Endodermal cell (in vitro differentiated cells): ENCODE measurements around the gene LTB. TPM values are rescaled to one million over a fixed set of nuclear protein-coding genes. Genes with fewer than 3 reads are reported as not detected.

Experiments used
- DNase-seq: peaks from one replicate; pipeline ENCODE4 v3.0.0-alpha.2; 2017
- H3K27ac ChIP-seq: 2 replicates; pipeline ENCODE4 v1.5.1; 2013; ENCODE audit warnings: mild to moderate bottlenecking, low read depth, low read length, moderate library complexity
- H3K27me3 ChIP-seq: 2 replicates; pipeline ENCODE4 v1.6.1; 2013; ENCODE audit warnings: mild to moderate bottlenecking, low read length, moderate library complexity; ENCODE audit not compliant: insufficient read depth, control insufficient read depth, poor library complexity, severe bottlenecking
- H3K36me3 ChIP-seq: 2 replicates; pipeline ENCODE4 v1.7.0; 2013; ENCODE audit warnings: mild to moderate bottlenecking, low read length, moderate library complexity; ENCODE audit not compliant: control insufficient read depth, insufficient read depth
- H3K4me1 ChIP-seq: one replicate; pipeline ENCODE4 v1.7.0; 2013; ENCODE audit warnings: low read length; ENCODE audit not compliant: control insufficient read depth, insufficient read depth
- H3K4me3 ChIP-seq: 2 replicates; pipeline ENCODE4 v1.5.1; 2013; ENCODE audit warnings: mild to moderate bottlenecking, low read length, moderate library complexity
- H3K9ac ChIP-seq: 2 replicates; pipeline ENCODE4 v1.6.1; 2013; ENCODE audit warnings: mild to moderate bottlenecking, low read length, moderate library complexity; ENCODE audit not compliant: poor library complexity, severe bottlenecking; ENCODE audit errors: extremely low read depth
- H3K9me3 ChIP-seq: 2 replicates; pipeline ENCODE4 v1.6.1; 2013; ENCODE audit warnings: mild to moderate bottlenecking, low read length, moderate library complexity; ENCODE audit not compliant: control insufficient read depth
- H3K27ac Mint-ChIP-seq: 2 replicates; pipeline ENCODE4 v1.8.0; 2020; ENCODE audit warnings: mixed read lengths
- H3K27me3 Mint-ChIP-seq: 2 replicates; pipeline ENCODE4 v1.8.0; 2021; ENCODE audit warnings: mild to moderate bottlenecking, mixed read lengths; ENCODE audit not compliant: insufficient read depth
- H3K36me3 Mint-ChIP-seq: 2 replicates; pipeline ENCODE4 v1.8.0; 2020; ENCODE audit warnings: low read depth, mixed read lengths
- H3K4me1 Mint-ChIP-seq: 2 replicates; pipeline ENCODE4 v1.8.0; 2020; ENCODE audit warnings: mixed read lengths
- H3K4me3 Mint-ChIP-seq: 2 replicates; pipeline ENCODE4 v1.8.0; 2020; ENCODE audit warnings: mild to moderate bottlenecking, moderate library complexity, mixed read lengths
- H3K9me3 Mint-ChIP-seq: 2 replicates; pipeline ENCODE4 v1.8.0; 2020; ENCODE audit warnings: mild to moderate bottlenecking, mixed read lengths
- CTCF ChIP-seq: fragments of 200-600 bp; sonication (generic); conservative IDR thresholded peaks from 2 replicates; pipeline ENCODE4 v1.5.0; 2021; ENCODE audit warnings: antibody characterized with exemption, mild to moderate bottlenecking
- WGBS, 2 experiments: methylation state at CpG; one replicate each; pipeline versions ENCODE4 v1.1.5 to v1.1.7; 2013; ENCODE audit warnings: missing lambda C conversion rate in 2 of 2, mixed read lengths in 1 of 2; ENCODE audit not compliant: insufficient coverage in 1 of 2, insufficient read length in 1 of 2; 5-methylcytosine and 5-hydroxymethylcytosine counted together
- total RNA-seq, 2 donors: library from RNA; stranded (reverse); fragmentation: NEBNext Ultra II Directional in 1 of 2; extraction: Animal tissue kit (Norgen Biotek cat#: 25700) in 1 of 2; gene quantifications; 2 replicates in 1 of 2; 3 replicates in 1 of 2; pipeline ENCODE4 v1.2.1, GENCODE V29; 2021

The LTB gene
- total RNA-seq, 2 donors from 2014 or later = 1.3 TPM; not detected in 1

- 95 to 100% methylated on average over 3 to 19 of the region's 19 CpGs for WGBS, 2 experiments
- Mint-ChIP-seq H3K36me3 (no peaks in the 10 kb centered on the region), H3K4me1 (peaks cover 20% of the 10 kb centered on the region), H3K4me3 (no peak overlapping the region), H3K9me3 (no peaks in the 10 kb centered on the region), H3K27me3 (peaks cover 45% of the 10 kb centered on the region), H3K27ac (no peak overlapping the region)
- DNase-seq = peak; percentile 39
- no peaks in the 10 kb centered on the region for H3K9me3 ChIP-seq
- peaks cover 6% of the 10 kb centered on the region for H3K4me1 ChIP-seq
- no peak overlapping the region for H3K27ac ChIP-seq
- H3K36me3 ChIP-seq = no peaks in the 10 kb centered on the region
- TF ChIP-seq CTCF = no peak
- H3K9ac ChIP-seq = no peak overlapping the region
- H3K4me3 ChIP-seq = no peak overlapping the region
- H3K27me3 ChIP-seq = peaks cover 5% of the 10 kb centered on the region
Measured at GRCh38 chr6:31576897-31577578, 5.2 kb downstream of the LTB start.

DNA sequence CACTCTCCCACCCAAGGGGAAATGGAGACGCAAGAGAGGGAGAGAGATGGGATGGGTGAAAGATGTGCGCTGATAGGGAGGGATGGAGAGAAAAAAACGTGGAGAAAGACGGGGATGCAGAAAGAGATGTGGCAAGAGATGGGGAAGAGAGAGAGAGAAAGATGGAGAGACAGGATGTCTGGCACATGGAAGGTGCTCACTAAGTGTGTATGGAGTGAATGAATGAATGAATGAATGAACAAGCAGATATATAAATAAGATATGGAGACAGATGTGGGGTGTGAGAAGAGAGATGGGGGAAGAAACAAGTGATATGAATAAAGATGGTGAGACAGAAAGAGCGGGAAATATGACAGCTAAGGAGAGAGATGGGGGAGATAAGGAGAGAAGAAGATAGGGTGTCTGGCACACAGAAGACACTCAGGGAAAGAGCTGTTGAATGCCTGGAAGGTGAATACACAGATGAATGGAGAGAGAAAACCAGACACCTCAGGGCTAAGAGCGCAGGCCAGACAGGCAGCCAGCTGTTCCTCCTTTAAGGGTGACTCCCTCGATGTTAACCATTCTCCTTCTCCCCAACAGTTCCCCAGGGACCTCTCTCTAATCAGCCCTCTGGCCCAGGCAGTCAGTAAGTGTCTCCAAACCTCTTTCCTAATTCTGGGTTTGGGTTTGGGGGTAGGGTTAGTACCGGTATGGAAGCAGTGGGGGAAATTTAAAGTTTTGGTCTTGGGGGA, 6.1 kb downstream of the LTB start:
- Mint-ChIP-seq H3K9me3 (no peaks in the 10 kb centered on the region), H3K27me3 (peaks cover 39% of the 10 kb centered on the region), H3K36me3 (no peaks in the 10 kb centered on the region), H3K4me3 (no peak overlapping the region), H3K27ac (no peak overlapping the region), H3K4me1 (peaks cover 11% of the 10 kb centered on the region)
- no peaks in the 10 kb centered on the region for H3K9me3 ChIP-seq
- H3K4me3 ChIP-seq = no peak overlapping the region
- WGBS, 2 experiments = 89 to 92% methylated on average over 5 to 8 of the region's 8 CpGs
- H3K27ac ChIP-seq = no peak overlapping the region
- TF ChIP-seq CTCF = no peak
- H3K36me3 ChIP-seq = no peaks in the 10 kb centered on the region
- peaks cover 6% of the 10 kb centered on the region for H3K4me1 ChIP-seq
- H3K9ac ChIP-seq = no peak overlapping the region
- H3K27me3 ChIP-seq = peaks cover 5% of the 10 kb centered on the region
- DNase-seq = no peak

GRCh38 chr6:31575335-31575901, 6.8 kb downstream of the LTB start, which contains the start of gene TNF:
TSS of gene TNF (plus strand) at chr6:31575565. CDS start at chr6:31575742, 177 bp downstream.
- peaks cover 34% of the 10 kb centered on the region for H3K27me3 Mint-ChIP-seq
- no peak within 1 kb of the TSS for H3K27ac Mint-ChIP-seq
- H3K4me1 Mint-ChIP-seq = peaks cover 8% of the 10 kb centered on the region
- no peaks in the 10 kb centered on the region for H3K36me3 Mint-ChIP-seq
- Histone ChIP-seq H3K27ac (no peak within 1 kb of the TSS), H3K9me3 (no peaks in the 10 kb centered on the region), H3K4me3 (no peak within 1 kb of the TSS), H3K4me1 (peaks cover 6% of the 10 kb centered on the region), H3K9ac (no peak within 1 kb of the TSS), H3K36me3 (no peaks in the 10 kb centered on the region), H3K27me3 (peaks cover 4% of the 10 kb centered on the region)
- no peak within 1 kb of the TSS for H3K4me3 Mint-ChIP-seq
- TF ChIP-seq CTCF = no peak
- H3K9me3 Mint-ChIP-seq = no peaks in the 10 kb centered on the region
- WGBS, 2 experiments = 90 to 95% methylated on average over 11 to 19 of the region's 19 CpGs
- DNase-seq = peak; percentile 41
